Measurements from ENCODE around the gene TSKS. TPM values are rescaled to one million over a fixed set of nuclear protein-coding genes. Genes with fewer than 3 reads are reported as not detected.
A peak's percentile ranks its signal among the peaks of the same experiment; 100 is the strongest.

Gene TSKS
- total and polyA plus RNA-seq, 2 of the 13 experiments (the other 11 are each of a cell fraction or from before 2014, with no cell fraction given): 0.03 TPM; not detected in 1

DNA sequence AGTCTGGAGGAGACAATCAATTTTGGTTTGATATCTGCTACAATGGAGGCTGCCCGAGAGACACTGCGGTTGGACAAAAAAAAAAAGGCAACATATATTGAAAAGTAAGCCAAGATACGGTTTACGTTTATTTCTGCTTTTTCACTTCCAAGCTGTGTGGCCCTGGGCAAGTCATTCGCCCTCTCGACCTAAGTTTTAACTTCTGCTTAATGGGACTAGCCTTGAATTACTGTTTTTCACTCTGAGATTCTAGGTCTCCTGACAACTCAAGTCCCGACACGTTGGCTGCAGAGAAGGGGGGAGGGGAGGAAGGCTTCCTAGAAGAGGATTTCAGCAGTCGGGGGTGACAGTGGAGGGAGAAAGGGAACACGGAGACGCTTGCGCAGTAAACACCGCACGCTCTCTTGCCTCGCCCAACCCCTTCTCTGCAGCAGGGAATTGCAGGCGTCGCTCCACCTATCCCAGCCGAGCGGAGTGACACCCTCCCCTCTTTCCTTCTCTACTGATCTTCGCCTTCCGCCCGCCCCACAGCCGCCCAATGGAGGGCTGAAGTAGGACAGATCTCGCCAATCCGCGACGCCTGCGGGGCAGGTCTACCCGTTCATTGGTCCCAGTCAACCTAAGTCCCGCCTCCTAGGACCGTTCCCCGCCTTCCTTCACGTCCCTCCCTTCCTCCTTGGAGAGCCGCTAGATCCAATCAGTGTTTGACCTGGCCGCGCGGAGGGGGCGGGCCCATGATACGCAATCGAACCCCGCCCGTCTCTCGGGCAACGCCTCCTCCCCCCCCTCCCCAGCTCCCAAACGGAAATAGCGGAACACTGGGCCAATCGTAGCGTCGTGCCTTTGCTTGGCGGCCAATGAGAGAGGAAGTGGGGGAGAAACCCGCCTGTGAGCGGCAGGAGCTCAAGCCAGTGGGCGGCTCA is 3.2 kb upstream of the TSKS start:
- Histone ChIP-seq H3K9me3 (ENCODE audit: low read length) (no peaks in the 10 kb centered on the region), H3K4me2 (ENCODE audit: low read depth, low read length) (peak overlapping the region; percentile 97), H4K20me1 (ENCODE audit: insufficient read depth, low read length) (no peaks in the 10 kb centered on the region), H3K79me2 (ENCODE audit: insufficient read depth, low read length) (peaks cover 17% of the 10 kb centered on the region), H3K27me3 (ENCODE audit: control insufficient read depth in 1 of 2, insufficient read depth in 2 of 2, low read length in 2 of 2) (no peaks in the 10 kb centered on the region; a peak in 1 of 5 replicates), H3K27ac (ENCODE audit: extremely low read length, insufficient read depth, low read length) (peak overlapping the region; percentile 93), H3K36me3 (replicated peaks in 1 of 2; ENCODE audit: control insufficient read depth in 1 of 2, insufficient read depth in 2 of 2, low read length in 2 of 2) (no peaks in the 10 kb centered on the region), H3K4me3 (replicated peaks in 1 of 3; ENCODE audit: insufficient read depth in 1 of 3, low read depth in 2 of 3, low read length in 3 of 3) (peak overlapping the region; percentile 48 to 68 (median 54)), H3K4me1 (ENCODE audit: insufficient read depth, low read length) (peaks cover 59% of the 10 kb centered on the region), H2AFZ (ENCODE audit: low read length) (peak overlapping the region; percentile 77), H3K9ac (ENCODE audit: insufficient read depth, low read depth, low read length) (peak overlapping the region; percentile 79)
- in situ Hi-C loops (cut with HindIII; ENCODE audit: extremely low pct_ligation_motif_present, low pct_unique_long_range_greater_than_20kb) (no loop called here), intact Hi-C loops (cut with micrococcal nuclease; ENCODE audit: unreplicated experiment) (loop anchor here (10.0 kb wide), 1 partner anchor 49 kb away; the partner anchor contains the start of genes FUZ and MED25)
- BruUV-seq (replicated peaks): TSS peak; percentile 99
- POLR2A ChIA-PET: interaction anchor here (0.7 to 2.4 kb wide), 11 partner anchors 14 to 426 kb away, joined by 3 to 10 read pairs (median 3); partner anchors contain the start of genes AKT1S1, PRMT1, RPS11 and TBC1D17
- FAIRE-seq (peak; percentile 99), DNase-seq (ENCODE audit: low spot score) (peak; percentile 99), ATAC-seq (peak; percentile 93)
- CTCF ChIA-PET (ENCODE audit: low intra/inter-chr PET ratio, low total read pairs): no interaction called here
- WGBS (ENCODE audit: low lambda C conversion rate): 2% methylated on average over 37 of the region's 53 CpGs
- no peak for TF ChIP-seq ZSCAN12 (CRISPR knock-in tag; IDR thresholded peaks at IDR 0.05)
- TF ChIP-seq ZBTB1 (CRISPR knock-in tag; IDR thresholded peaks at IDR 0.05; ENCODE audit: borderline replicate concordance): no peak
- peak; percentile 69 for TF ChIP-seq KAT8 (CRISPR knock-in tag; IDR thresholded peaks at IDR 0.05)
- 0 out of 2 replicates have a peak, but pooled peaks have one; percentile 31 for TF ChIP-seq SIN3A (IDR thresholded peaks at IDR 0.05; ENCODE audit: borderline replicate concordance, low read depth, low read length)
- no peak for TF ChIP-seq NONO (IDR thresholded peaks at IDR 0.05)
- peak; percentile 55; the same call in 1 of the 2 replicates for TF ChIP-seq NONO (CRISPR knock-in tag; conservative IDR thresholded peaks at IDR 0.05)
- TF ChIP-seq SATB2 (CRISPR knock-in tag; IDR thresholded peaks at IDR 0.05): no peak
- no peak for TF ChIP-seq MTA3 (CRISPR knock-in tag; IDR thresholded peaks at IDR 0.05)
- no peak for TF ChIP-seq HMGXB3 (CRISPR knock-in tag; IDR thresholded peaks at IDR 0.05; ENCODE audit: borderline replicate concordance)
- TF ChIP-seq ZNF772 (CRISPR knock-in tag; IDR thresholded peaks at IDR 0.05): peak; percentile 50; the same call in 1 of the 2 replicates
- no peak for TF ChIP-seq CERS6 (CRISPR knock-in tag; IDR thresholded peaks at IDR 0.05)
- TF ChIP-seq JDP2 (CRISPR knock-in tag; IDR thresholded peaks at IDR 0.05; ENCODE audit: borderline replicate concordance): no peak
- peak; percentile 54; the same call in 1 of the 2 replicates for TF ChIP-seq IRF2 (CRISPR knock-in tag; IDR thresholded peaks at IDR 0.05)
